ENCODE measurements around the gene AMOTL2. TPM values are rescaled to one million over a fixed set of nuclear protein-coding genes. Genes with fewer than 3 reads are reported as not detected.

Gene AMOTL2
- total RNA-seq (ENCODE audit: insufficient read depth, low replicate concordance): 174 TPM

DNA sequence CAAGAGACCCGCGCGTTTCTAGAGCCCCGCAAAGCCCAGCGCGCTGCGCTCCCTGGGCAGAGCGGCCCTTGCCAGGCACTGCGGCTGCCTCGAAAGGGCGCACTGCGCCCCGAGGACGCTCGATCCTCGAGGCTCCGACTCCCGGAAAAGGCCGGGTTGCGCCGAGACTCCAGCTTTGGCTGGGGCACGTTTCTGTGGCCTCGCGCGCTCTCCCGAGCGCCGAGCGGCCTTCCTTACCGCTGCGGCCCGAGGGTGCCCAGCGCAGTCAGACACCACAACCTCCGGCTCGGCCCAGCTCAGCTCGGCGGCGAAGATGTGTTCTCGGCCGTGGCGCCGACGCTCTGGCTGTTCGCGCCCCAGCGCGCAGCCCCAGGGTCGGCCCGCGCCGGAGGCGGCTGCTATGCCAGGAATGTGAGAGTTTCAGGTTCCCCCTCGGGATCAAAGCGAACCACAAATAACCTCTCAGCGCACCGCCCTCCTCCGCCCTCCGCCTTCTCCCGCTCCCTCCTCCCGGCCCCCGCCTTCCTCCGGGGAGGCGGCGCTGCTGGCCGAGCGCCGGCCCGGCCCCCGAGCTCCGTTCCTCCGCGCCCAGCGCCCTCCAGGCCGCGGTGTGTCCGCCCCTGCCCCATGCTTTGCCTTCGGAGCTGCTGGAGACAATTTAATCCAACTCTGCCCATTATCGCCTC is at the start of gene AMOTL2:
Gene AMOTL2, minus strand, starts transcription at position 343 of the 686 bp plus-strand sequence. CDS start 3,014 bp downstream, outside the sequence.
- peak; percentile 96 for DNase-seq (ENCODE audit: low spot score)

GRCh38 chr3:134423153-134423552 is 48.9 kb upstream of the AMOTL2 start:
- no peak for DNase-seq (ENCODE audit: low spot score)

DNA sequence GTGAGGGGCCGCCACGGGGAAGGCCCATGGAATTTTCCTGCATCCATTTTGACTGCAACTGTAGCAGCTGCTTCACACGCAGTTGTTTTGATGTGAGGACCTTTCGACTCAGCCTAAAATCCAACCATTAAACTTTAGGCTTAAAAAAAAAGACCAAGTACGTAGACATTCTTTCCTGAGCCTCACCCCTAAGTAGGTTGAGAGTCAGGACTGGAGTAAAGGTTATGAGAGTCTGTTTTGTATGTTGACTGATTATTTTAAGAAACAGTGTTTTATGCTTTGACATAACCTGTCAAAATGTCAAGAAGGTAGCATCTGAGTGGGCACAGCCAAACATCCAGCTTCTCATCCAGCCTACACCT is 45.7 kb upstream of the AMOTL2 start:
- DNase-seq (ENCODE audit: low spot score): no peak

GRCh38 chr3:134419214-134419959 is 45.1 kb upstream of the AMOTL2 start:
- DNase-seq (ENCODE audit: low spot score): no peak

DNA sequence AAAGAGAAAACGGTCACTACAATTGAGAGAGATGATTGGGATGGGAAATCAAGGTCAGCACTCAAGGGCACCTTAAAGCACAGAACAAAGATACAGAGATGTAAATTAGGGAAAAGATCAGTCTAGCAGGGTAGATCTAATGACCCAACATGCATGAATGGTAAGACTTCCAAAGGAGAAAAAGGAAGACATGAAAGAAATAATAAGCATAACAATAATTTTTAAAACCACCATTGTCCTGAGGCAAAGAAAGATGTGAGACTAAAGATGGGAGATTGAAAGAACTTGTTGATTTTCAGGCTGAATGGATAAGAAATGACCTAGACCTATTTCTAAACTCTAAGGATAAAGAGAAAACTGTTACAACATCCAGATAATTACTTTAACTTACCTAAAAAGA is 34.8 kb upstream of the AMOTL2 start:
- no peak for DNase-seq (ENCODE audit: low spot score)

DNA sequence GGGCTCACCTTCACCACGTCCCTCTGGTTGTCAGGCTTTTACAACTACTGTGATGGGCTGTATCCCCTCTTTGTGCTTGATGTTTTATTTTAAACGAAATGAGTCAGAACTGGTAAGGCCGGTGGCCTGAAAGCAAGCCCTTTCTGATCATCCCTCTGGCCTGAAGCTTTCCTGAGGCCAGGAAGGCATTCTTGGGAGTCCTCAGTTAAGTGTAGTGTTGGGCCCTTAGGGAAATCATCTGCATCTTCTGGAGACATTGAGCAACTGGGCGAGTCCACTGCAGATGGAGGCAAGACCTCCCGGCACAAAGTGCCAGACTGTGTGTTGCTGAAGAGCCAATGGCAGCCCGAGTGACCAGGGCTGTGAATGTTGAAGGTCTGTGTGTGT is 33.0 kb upstream of the AMOTL2 start:
- peak; percentile 11 for DNase-seq (ENCODE audit: low spot score)

DNA sequence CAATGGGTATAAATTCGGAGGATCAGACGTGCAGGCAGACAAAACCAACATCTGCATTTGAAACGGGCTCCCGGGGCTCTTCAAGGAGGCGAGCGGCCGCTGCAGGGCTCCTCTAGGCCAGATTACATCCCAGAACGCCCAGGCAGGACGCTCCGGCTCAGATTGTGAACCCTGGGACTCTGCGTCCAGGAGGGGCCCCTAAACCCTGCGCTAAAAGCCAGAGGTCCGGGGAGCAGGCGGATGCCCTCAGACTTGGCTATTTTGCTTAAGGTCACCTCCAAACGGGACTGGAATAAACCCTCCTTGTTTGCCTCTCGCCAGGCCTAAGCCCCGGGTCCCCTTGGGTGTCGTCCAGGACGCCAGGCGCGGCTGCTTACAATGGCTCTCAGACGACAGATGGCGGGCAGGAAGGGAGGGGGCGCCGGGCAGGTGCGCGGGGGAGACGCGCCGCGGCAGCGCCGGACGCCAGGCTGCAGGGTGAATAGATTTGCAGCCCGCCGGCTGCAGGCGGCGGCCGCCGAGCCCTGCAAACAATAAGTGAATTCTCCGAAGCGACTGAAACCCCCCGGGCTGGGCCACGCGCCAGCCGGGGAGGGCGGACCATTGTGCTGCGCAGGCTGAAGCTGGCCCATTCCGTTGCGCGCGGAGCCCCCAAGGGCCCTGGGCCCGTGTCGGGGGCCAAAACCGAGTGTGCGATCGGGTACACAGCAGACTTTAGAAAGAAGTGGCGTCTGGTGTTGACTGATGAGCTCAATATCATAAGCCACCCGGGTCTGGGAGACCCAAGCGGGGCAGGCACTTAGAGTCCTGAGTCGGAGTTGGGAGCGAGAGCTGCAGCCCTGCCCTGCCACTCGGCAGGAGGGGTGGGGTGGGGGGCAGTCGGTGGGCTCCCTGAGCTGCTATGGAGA is 32.3 kb upstream of the AMOTL2 start:
- DNase-seq (ENCODE audit: low spot score): peak; percentile 18

DNA sequence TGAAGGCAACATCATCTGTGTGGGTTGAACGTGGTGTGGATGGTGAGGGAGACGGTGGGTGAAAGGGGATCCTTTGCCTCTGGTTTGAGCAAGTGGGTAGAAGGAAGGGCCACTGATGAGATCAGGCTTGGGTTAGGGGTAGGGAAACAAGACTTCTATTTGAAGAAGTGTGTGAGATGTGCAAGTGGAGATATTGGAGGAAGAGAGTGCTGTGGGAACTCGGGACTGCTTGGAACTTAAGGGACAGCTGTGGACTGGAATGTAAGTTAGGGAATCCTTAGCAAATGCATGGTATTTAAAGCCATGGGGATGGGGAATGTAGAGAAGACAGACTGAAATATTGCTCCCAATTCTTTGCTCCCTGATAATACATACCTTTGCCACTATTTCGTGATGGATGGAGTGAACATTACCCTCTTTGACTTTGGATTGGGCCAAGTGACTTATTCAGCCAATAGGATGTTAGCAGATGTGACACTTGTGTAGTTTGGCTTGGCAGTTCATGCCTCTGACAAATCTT is 30.2 kb upstream of the AMOTL2 start:
- DNase-seq (ENCODE audit: low spot score): no peak

- no peak for DNase-seq (ENCODE audit: low spot score)
Observed at GRCh38 chr3:134397755-134398154, 23.5 kb upstream of the AMOTL2 start.

- no peak for DNase-seq (ENCODE audit: low spot score)
Observed at GRCh38 chr3:134395103-134395502, 20.9 kb upstream of the AMOTL2 start.

- DNase-seq (ENCODE audit: low spot score): no peak
Observed at GRCh38 chr3:134394380-134394779, 20.1 kb upstream of the AMOTL2 start.

DNA sequence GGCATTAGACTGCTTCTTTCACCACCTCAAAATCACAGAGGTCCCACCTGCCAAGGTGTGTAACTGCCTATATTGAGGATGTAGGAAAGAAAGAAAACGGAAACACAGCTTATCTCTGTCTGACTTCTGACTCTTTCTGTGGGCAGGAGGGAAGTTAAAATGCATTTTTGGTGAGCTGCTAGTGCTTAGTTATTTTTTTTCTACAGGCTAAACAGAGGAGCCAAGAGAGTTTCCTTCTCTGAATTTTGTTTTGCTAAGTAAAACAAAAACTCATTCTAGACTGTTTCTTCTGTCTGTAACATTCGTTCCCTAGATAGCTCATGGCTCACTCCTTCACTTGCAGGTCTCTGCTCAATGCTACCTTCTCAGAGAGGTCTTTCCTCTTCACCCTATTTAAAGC is 18.8 kb upstream of the AMOTL2 start:
- no peak for DNase-seq (ENCODE audit: low spot score)

- peak; percentile 71 for DNase-seq (ENCODE audit: low spot score)
Observed at GRCh38 chr3:134392336-134392983, 18.2 kb upstream of the AMOTL2 start.

DNA sequence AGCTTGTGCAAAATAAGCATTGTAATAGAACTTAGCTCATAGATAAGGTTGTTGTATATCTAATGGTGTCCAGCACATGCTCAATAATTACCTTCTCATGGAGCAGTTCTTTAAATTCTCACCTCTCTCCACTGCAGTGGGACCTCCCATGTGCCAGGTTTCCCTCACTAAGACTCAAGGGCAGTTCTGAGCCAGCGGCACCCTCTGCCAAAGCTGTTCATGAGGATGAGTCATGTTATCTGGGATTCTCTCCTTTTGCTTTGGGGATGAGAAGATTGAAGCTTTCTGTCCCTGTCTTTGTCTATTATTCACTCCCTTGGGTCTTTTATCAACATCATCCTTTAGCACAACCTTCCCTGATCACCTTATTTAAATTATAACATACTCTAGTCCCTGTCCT is 15.6 kb upstream of the AMOTL2 start:
- no peak for DNase-seq (ENCODE audit: low spot score)

DNA sequence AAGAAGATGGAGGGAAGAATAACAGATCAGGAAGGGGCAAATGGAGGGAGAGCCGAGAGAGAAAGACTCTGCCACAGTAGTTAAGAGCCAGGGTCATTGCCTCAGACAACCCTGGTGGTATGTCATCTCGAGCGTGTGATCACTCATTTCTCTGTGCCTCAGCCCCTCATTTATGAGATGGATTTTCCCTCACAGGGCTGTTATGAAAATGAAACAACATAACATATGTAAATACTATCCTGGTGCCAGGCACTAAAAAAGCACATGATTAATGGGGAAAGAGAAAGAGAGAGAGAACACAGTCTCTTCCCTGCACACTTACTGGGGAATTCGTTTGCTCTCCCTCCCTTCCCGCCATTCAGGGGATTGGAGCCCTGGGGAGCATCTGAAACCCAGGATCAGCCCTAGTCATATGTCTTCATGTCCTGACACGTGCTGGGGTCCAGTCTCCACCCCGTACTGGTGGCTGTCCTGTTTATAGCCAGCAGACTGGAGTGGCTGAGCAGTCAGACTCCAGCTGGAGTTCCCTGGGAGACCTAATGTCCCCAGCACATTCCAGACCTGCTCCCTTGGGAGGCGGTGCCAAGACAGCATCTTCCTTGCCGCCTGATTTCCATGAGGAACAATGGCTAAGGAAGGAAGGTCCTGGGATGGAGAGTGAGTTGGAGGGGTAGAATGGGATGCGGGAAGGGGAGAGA is 14.7 kb upstream of the AMOTL2 start:
- DNase-seq (ENCODE audit: low spot score): no peak

DNA sequence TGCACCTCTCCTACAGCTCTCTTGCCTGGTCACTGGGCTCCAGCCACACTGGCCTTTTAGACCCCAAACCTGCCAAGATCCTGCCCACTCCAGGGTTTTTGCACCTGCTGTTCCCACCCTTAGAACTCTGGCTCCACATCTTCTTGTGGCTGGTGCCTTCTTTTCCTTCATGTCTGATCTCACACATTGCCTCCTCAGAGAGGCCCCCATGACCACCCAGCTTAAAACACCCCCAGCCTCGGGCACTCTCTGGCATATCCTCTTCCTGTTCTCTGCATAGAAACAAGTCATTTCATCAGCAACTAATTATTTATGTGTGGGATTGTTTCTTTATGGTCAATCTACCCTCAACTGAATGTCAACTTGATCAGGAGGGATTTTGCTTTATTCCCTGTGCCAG is 14.0 kb upstream of the AMOTL2 start:
- DNase-seq (ENCODE audit: low spot score): no peak

- DNase-seq (ENCODE audit: low spot score): no peak
Observed at GRCh38 chr3:134387293-134387692, 13.0 kb upstream of the AMOTL2 start.

GRCh38 chr3:134384963-134385362 is 10.7 kb upstream of the AMOTL2 start:
- no peak for DNase-seq (ENCODE audit: low spot score)

DNA sequence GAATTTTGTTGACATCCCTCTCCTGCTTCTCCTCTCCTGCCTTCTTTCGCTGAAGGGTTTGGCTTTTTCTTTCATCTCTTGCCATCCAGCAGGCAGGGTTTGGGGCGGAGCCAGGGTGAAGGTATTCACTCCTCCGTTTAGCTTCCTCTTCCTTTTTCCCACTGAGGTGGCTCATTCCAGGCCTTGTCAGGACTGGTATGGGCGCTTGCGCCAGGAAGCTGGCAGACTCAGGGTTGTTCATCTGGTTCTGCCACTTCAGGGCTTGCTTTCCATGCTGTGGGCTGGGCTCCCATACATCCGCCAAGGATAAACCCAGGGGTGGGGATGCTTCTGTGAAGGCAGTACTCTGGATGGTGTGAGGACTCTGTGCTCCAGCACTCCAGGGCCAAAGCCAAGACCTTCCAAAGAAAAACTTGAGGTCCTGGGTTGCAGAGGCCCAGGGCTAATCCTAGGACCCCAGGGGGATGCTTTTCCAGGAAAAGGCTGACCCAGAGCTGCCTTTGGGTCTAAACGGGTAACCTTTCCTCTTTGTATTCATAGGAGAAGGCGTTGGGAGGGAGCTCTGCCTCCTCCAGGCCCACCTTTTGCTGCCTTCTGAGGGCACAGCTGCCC is 7.7 kb upstream of the AMOTL2 start:
- peak; percentile 80 for DNase-seq (ENCODE audit: low spot score)

- DNase-seq (ENCODE audit: low spot score): no peak
Observed at GRCh38 chr3:134381076-134381475, 6.8 kb upstream of the AMOTL2 start.

All from umbilical cord (tissue), 2 donors.